Nephron (organoid): ENCODE measurements around the gene OSBPL3.

ENCODE experiments used
- H3K27ac Mint-ChIP-seq, 3 experiments: 2 replicates each; pipeline ENCODE4 v1.8.0; 2020; ENCODE audit warnings: mixed read lengths in 3 of 3, mild to moderate bottlenecking in 2 of 3, moderate library complexity in 1 of 3
- H3K27me3 Mint-ChIP-seq: 2 replicates; pipeline ENCODE4 v1.8.0; 2021; ENCODE audit warnings: low read depth, mild to moderate bottlenecking, moderate library complexity, mixed read lengths
- H3K36me3 Mint-ChIP-seq: 2 replicates; pipeline ENCODE4 v1.8.0; 2020; ENCODE audit warnings: low read depth, mixed read lengths
- H3K4me1 Mint-ChIP-seq: 2 replicates; pipeline ENCODE4 v1.8.0; 2020; ENCODE audit warnings: mixed read lengths
- H3K4me3 Mint-ChIP-seq, 3 experiments: 2 replicates each; pipeline ENCODE4 v1.8.0; 2020; ENCODE audit warnings: mild to moderate bottlenecking in 3 of 3, mixed read lengths in 3 of 3, moderate library complexity in 2 of 3
- H3K9me3 Mint-ChIP-seq: 2 replicates; pipeline ENCODE4 v1.8.0; 2020; ENCODE audit warnings: mixed read lengths
- CTCF ChIP-seq, 3 experiments: fragments of 200-600 bp; sonication (generic); IDR thresholded peaks; one replicate each; pipeline ENCODE4 v1.5.0; 2021; ENCODE audit warnings: antibody characterized with exemption in 3 of 3; ENCODE audit not compliant: unreplicated experiment in 3 of 3

OSBPL3 gene

GRCh38 chr7:24936121-24936824 is 43.7 kb downstream of the OSBPL3 start:
- Mint-ChIP-seq H3K4me3 (no peak overlapping the region), H3K9me3 (no peaks in the 10 kb centered on the region), H3K27me3 (no peaks in the 10 kb centered on the region), H3K36me3 (no peaks in the 10 kb centered on the region), H3K4me1 (peaks cover 6% of the 10 kb centered on the region), H3K27ac (no peak overlapping the region)
- no peak for TF ChIP-seq CTCF (IDR thresholded peaks at IDR 0.05; ENCODE audit: unreplicated experiment in 3 of 3)

- Mint-ChIP-seq H3K4me3 (no peak overlapping the region), H3K36me3 (no peaks in the 10 kb centered on the region), H3K4me1 (peaks cover 6% of the 10 kb centered on the region), H3K9me3 (no peaks in the 10 kb centered on the region), H3K27ac (peak overlapping the region; percentile 33 to 82 (median 46)), H3K27me3 (no peaks in the 10 kb centered on the region)
- TF ChIP-seq CTCF (IDR thresholded peaks at IDR 0.05; ENCODE audit: unreplicated experiment in 3 of 3) = no peak
Measured at GRCh38 chr7:24933298-24933697, 46.7 kb downstream of the OSBPL3 start.

- Mint-ChIP-seq H3K27me3 (no peaks in the 10 kb centered on the region), H3K27ac (peak overlapping the region; percentile 33 to 82 (median 46)), H3K4me1 (peaks cover 6% of the 10 kb centered on the region), H3K9me3 (no peaks in the 10 kb centered on the region), H3K4me3 (no peak overlapping the region), H3K36me3 (no peaks in the 10 kb centered on the region)
- no peak for TF ChIP-seq CTCF (IDR thresholded peaks at IDR 0.05; ENCODE audit: unreplicated experiment in 3 of 3)
Measured at GRCh38 chr7:24932815-24933214, 47.2 kb downstream of the OSBPL3 start.

GRCh38 chr7:24932389-24932788 is 47.6 kb downstream of the OSBPL3 start:
- Mint-ChIP-seq H3K27me3 (no peaks in the 10 kb centered on the region), H3K4me1 (peaks cover 6% of the 10 kb centered on the region), H3K4me3 (no peak overlapping the region), H3K9me3 (no peaks in the 10 kb centered on the region), H3K27ac (peak overlapping the region; percentile 33 to 82 (median 46)), H3K36me3 (no peaks in the 10 kb centered on the region)
- no peak for TF ChIP-seq CTCF (IDR thresholded peaks at IDR 0.05; ENCODE audit: unreplicated experiment in 3 of 3)

- Mint-ChIP-seq H3K4me1 (peaks cover 6% of the 10 kb centered on the region), H3K27me3 (no peaks in the 10 kb centered on the region), H3K4me3 (no peak overlapping the region), H3K36me3 (no peaks in the 10 kb centered on the region), H3K9me3 (no peaks in the 10 kb centered on the region), H3K27ac (peak overlapping the region in 1 of 3 experiments; percentile 82)
- TF ChIP-seq CTCF (IDR thresholded peaks at IDR 0.05; ENCODE audit: unreplicated experiment in 3 of 3) = no peak
Measured at GRCh38 chr7:24931844-24932243, 48.1 kb downstream of the OSBPL3 start.

GRCh38 chr7:24930856-24931255 is 49.1 kb downstream of the OSBPL3 start:
- Mint-ChIP-seq H3K4me3 (no peak overlapping the region), H3K36me3 (no peaks in the 10 kb centered on the region), H3K27ac (peak overlapping the region in 1 of 3 experiments; percentile 39), H3K27me3 (no peaks in the 10 kb centered on the region), H3K9me3 (no peaks in the 10 kb centered on the region), H3K4me1 (peaks cover 6% of the 10 kb centered on the region)
- TF ChIP-seq CTCF (IDR thresholded peaks at IDR 0.05; ENCODE audit: unreplicated experiment in 3 of 3) = no peak
